HEK293 (cell line): ENCODE data around the gene PODN.

ENCODE experiments used
- CTCF ChIP-seq: fragments of 450-650 bp; formaldehyde crosslinking; IDR thresholded peaks from 2 replicates; pipeline ENCODE4 v1.5.1; 2016; ENCODE audit warnings: missing biosample characterization, missing genetic modification characterization
- MZF1 ChIP-seq: fragments of 450-650 bp; formaldehyde crosslinking; IDR thresholded peaks from 2 replicates; pipeline ENCODE4 v1.5.1; 2017; ENCODE audit warnings: missing biosample characterization, missing genetic modification characterization, borderline replicate concordance
- SP2 ChIP-seq: fragments of 450-650 bp; formaldehyde crosslinking; IDR thresholded peaks from 2 replicates; pipeline ENCODE4 v1.5.1; 2016; ENCODE audit warnings: missing biosample characterization, missing genetic modification characterization
- YY1 ChIP-seq: fragments of 450-650 bp; formaldehyde crosslinking; IDR thresholded peaks from 2 replicates; pipeline ENCODE4 v1.5.1; 2018; ENCODE audit warnings: missing biosample characterization, missing genetic modification characterization
- ZNF121 ChIP-seq: fragments of 450-650 bp; formaldehyde crosslinking; IDR thresholded peaks from 2 replicates; pipeline ENCODE4 v1.5.1; 2016; ENCODE audit warnings: missing biosample characterization, missing genetic modification characterization
- ZNF561 ChIP-seq: fragments of 450-650 bp; IDR thresholded peaks from 2 replicates; pipeline ENCODE4 v1.5.1; 2018; ENCODE audit warnings: missing biosample characterization, missing genetic modification characterization, borderline replicate concordance
- ZNF639 ChIP-seq: fragments of 450-650 bp; formaldehyde crosslinking; IDR thresholded peaks from 2 replicates; pipeline ENCODE4 v1.5.1; 2016; ENCODE audit warnings: missing biosample characterization, missing genetic modification characterization

- TF ChIP-seq CTCF (no peak), SP2 (tag by site-specific recombination) (no peak), ZNF561 (tag by site-specific recombination) (no peak), ZNF639 (tag by site-specific recombination) (no peak), YY1 (tag by site-specific recombination) (no peak), MZF1 (tag by site-specific recombination) (no peak), ZNF121 (tag by site-specific recombination) (no peak)
These were observed 7.8 kb downstream of the PODN start for GRCh38 chr1:53069663-53070327.
